OCI-LY7 (cell line): ENCODE measurements around the gene SLC45A3. TPM values are rescaled to one million over a fixed set of nuclear protein-coding genes. Genes with fewer than 3 reads are reported as not detected.

Experiments used
- BruUV-seq: library from RNA; stranded (reverse); fragments of 400-500 nt; replicated peaks from 2 replicates; lab custom pipeline; 2021; lab: Mats Ljungman, UMichigan
- CTCF ChIA-PET: fragments of 300-600 bp; sonication (Branson Sonifier 250); formaldehyde crosslinking; loops from one replicate; lab custom pipeline; 2022; ENCODE audit warnings: antibody characterized with exemption; ENCODE audit not compliant: unreplicated experiment; lab: Charles Lee
- POLR2A ChIA-PET: fragments of 300-600 bp; sonication (Branson Sonifier 250); formaldehyde crosslinking; loops from one replicate; lab custom pipeline; 2022; ENCODE audit warnings: antibody characterized with exemption; lab: Charles Lee
- DNase-seq: peaks from one replicate; pipeline ENCODE4 v3.0.0-alpha.2; 2015; ENCODE audit warnings: low spot score
- H2AFZ ChIP-seq: fragments of 200-600 bp; sonication (generic), shearing (Covaris generic); 2 replicates; pipeline ENCODE4 v1.6.1; 2014; ENCODE audit warnings: mild to moderate bottlenecking, antibody characterized with exemption, low read length, moderate library complexity
- H3K27ac ChIP-seq: fragments of 200-600 bp; sonication (generic); 2 replicates; pipeline ENCODE4 v1.5.1; 2014; ENCODE audit warnings: mixed run types, low read depth, mild to moderate bottlenecking, moderate library complexity, low read length, inconsistent platforms; ENCODE audit not compliant: poor library complexity, severe bottlenecking
- H3K36me3 ChIP-seq: fragments of 200-600 bp; sonication (generic); 2 replicates; pipeline ENCODE4 v1.6.1; 2014; ENCODE audit warnings: mild to moderate bottlenecking, antibody characterized with exemption, low read length, moderate library complexity, mixed read lengths; ENCODE audit not compliant: insufficient read depth
- H3K4me1 ChIP-seq: fragments of 200-600 bp; sonication (generic); 2 replicates; pipeline ENCODE4 v1.5.1; 2014; ENCODE audit warnings: mild to moderate bottlenecking, low read length; ENCODE audit not compliant: insufficient read depth, poor library complexity, severe bottlenecking
- H3K4me2 ChIP-seq: fragments of 200-600 bp; sonication (generic); 2 replicates; pipeline ENCODE4 v1.6.1; 2014; ENCODE audit warnings: mild to moderate bottlenecking, low read length
- H3K4me3 ChIP-seq: fragments of 200-600 bp; sonication (generic); 2 replicates; pipeline ENCODE4 v1.5.1; 2014; ENCODE audit warnings: mild to moderate bottlenecking, low read depth, low read length; ENCODE audit not compliant: poor library complexity, severe bottlenecking
- H3K79me2 ChIP-seq: fragments of 200-600 bp; sonication (generic); 2 replicates; pipeline ENCODE4 v1.6.1; 2016; ENCODE audit warnings: low read depth, mild to moderate bottlenecking, low read length, moderate library complexity, mixed read lengths; ENCODE audit not compliant: insufficient read depth
- H3K9me2 ChIP-seq: fragments of 200-600 bp; sonication (generic); 2 replicates; pipeline ENCODE4 v1.6.1; 2016; ENCODE audit warnings: mild to moderate bottlenecking, low read length, mixed read lengths; ENCODE audit not compliant: insufficient read depth
- H3K9me3 ChIP-seq: fragments of 200-600 bp; sonication (generic); 2 replicates; pipeline ENCODE4 v1.6.1; 2014; ENCODE audit warnings: mild to moderate bottlenecking, mixed run types, low read length, mixed read lengths
- H4K20me1 ChIP-seq: fragments of 200-600 bp; sonication (generic); 2 replicates; pipeline ENCODE4 v1.6.1; 2014; ENCODE audit warnings: mild to moderate bottlenecking, antibody characterized with exemption, low read length, moderate library complexity, mixed read lengths; ENCODE audit not compliant: insufficient read depth
- CTCF ChIP-seq: fragments of 200-600 bp; sonication (generic); conservative IDR thresholded peaks from 2 replicates; pipeline ENCODE4 v1.5.1; 2014; ENCODE audit warnings: mild to moderate bottlenecking, antibody characterized with exemption, low read length, moderate library complexity, mixed read lengths
- EZH2phosphoT487 ChIP-seq: fragments of 200-600 bp; sonication (generic); IDR thresholded peaks from 2 replicates; pipeline ENCODE4 v1.6.1; 2018; ENCODE audit warnings: low read depth, borderline replicate concordance, mild to moderate bottlenecking, mixed run types, antibody characterized with exemption, low read length, moderate library complexity, mixed read lengths
- intact Hi-C: fragments of 100-400 bp; cut with micrococcal nuclease; formaldehyde crosslinking; loops from one replicate; pipeline ENCODE4 v1.10.0; 2022; ENCODE audit not compliant: unreplicated experiment
- total RNA-seq, 2 experiments: library from RNA; depleted of rRNA in 1 of 2; stranded (reverse); fragments of >200 nt in 1 of 2; shearing (Covaris generic) in 1 of 2; gene quantifications; 2 replicates each; pipeline ENCODE4 v1.2.3, GENCODE V29; 2014 to 2022

SLC45A3 gene
- total RNA-seq, 2 experiments from 2014 or later = 2.4 to 5.3 TPM

GRCh38 chr1:205612556-205612955 lies 67.8 kb downstream of the SLC45A3 start:
- TF ChIP-seq EZH2phosphoT487 = no peak
- no peak for TF ChIP-seq CTCF
- Histone ChIP-seq H2AFZ (no peak overlapping the region), H4K20me1 (peaks cover 21% of the 10 kb centered on the region), H3K4me3 (no peak overlapping the region), H3K79me2 (peaks cover 80% of the 10 kb centered on the region), H3K36me3 (peaks cover 97% of the 10 kb centered on the region), H3K9me3 (no peaks in the 10 kb centered on the region), H3K9me2 (no peaks in the 10 kb centered on the region), H3K27ac (no peak overlapping the region), H3K4me1 (peaks cover 16% of the 10 kb centered on the region), H3K4me2 (no peak overlapping the region)
- ChIA-PET POLR2A (interaction anchor here (0.7 to 2.9 kb wide), 5 partner anchors 11 to 1865 kb away, joined by 3 to 12 read pairs (median 3); partner anchors contain the start of gene ELK4), CTCF (no interaction called here)
- intact Hi-C loops = no loop called here
- no TSS peak for BruUV-seq
- DNase-seq = no peak

- peaks cover 21% of the 10 kb centered on the region for H4K20me1 ChIP-seq
- TF ChIP-seq EZH2phosphoT487 = no peak
- no peak for TF ChIP-seq CTCF
- H2AFZ ChIP-seq = no peak overlapping the region
- no peak for DNase-seq
- H3K27ac ChIP-seq = no peak overlapping the region
- ChIA-PET POLR2A (interaction anchor here (0.7 to 2.9 kb wide), 4 partner anchors 11 to 958 kb away, joined by 3 to 12 read pairs (median 5); partner anchors contain the start of gene ELK4), CTCF (no interaction called here)
- no peak overlapping the region for H3K4me3 ChIP-seq
- H3K79me2 ChIP-seq = peaks cover 82% of the 10 kb centered on the region
- H3K4me2 ChIP-seq = no peak overlapping the region
- H3K4me1 ChIP-seq = peaks cover 16% of the 10 kb centered on the region
- H3K36me3 ChIP-seq = peaks cover 97% of the 10 kb centered on the region
- BruUV-seq = no TSS peak
- H3K9me2 ChIP-seq = no peaks in the 10 kb centered on the region
- H3K9me3 ChIP-seq = no peaks in the 10 kb centered on the region
- intact Hi-C loops = no loop called here
Measured at GRCh38 chr1:205612104-205612503, 68.2 kb downstream of the SLC45A3 start.

- Histone ChIP-seq H3K79me2 (peaks cover 77% of the 10 kb centered on the region), H3K36me3 (peaks cover 97% of the 10 kb centered on the region), H3K4me1 (peaks cover 16% of the 10 kb centered on the region), H3K9me2 (no peaks in the 10 kb centered on the region), H3K9me3 (no peaks in the 10 kb centered on the region), H2AFZ (no peak overlapping the region), H3K4me3 (no peak overlapping the region), H3K4me2 (no peak overlapping the region), H3K27ac (no peak overlapping the region), H4K20me1 (peaks cover 21% of the 10 kb centered on the region)
- no TSS peak for BruUV-seq
- POLR2A ChIA-PET = interaction anchor here (2.4 to 2.9 kb wide), 2 partner anchors 9 to 17 kb away, joined by 7 to 12 read pairs; no protein-coding TSS in a partner anchor
- CTCF ChIA-PET = no interaction called here
- TF ChIP-seq CTCF (no peak), EZH2phosphoT487 (no peak)
- DNase-seq = no peak
- intact Hi-C loops = no loop called here
Measured at GRCh38 chr1:205610901-205611466, 69.3 kb downstream of the SLC45A3 start.
